Neural cell (in vitro differentiated cells): ENCODE data around the gene IRX6. TPM values are rescaled to one million over a fixed set of nuclear protein-coding genes. Genes with fewer than 3 reads are reported as not detected.

Experiments
- H2AFZ ChIP-seq: fragments of 200-600, 300-800 bp; sonication (generic), shearing (Covaris generic); 2 replicates; pipeline ENCODE4 v1.6.0; 2014; ENCODE audit warnings: low read depth, mild to moderate bottlenecking, antibody characterized with exemption, low read length, moderate library complexity
- H3F3A ChIP-seq: fragments of 200-600 bp; shearing (Covaris generic); 2 replicates; pipeline ENCODE4 v1.6.1; 2016; ENCODE audit warnings: mild to moderate bottlenecking, moderate library complexity, mixed read lengths, antibody characterized with exemption, low read length; ENCODE audit not compliant: insufficient read depth, poor library complexity, severe bottlenecking
- H3K27ac ChIP-seq: fragments of 200-600, 300-800 bp; sonication (generic), shearing (Covaris generic); 2 replicates; pipeline ENCODE4 v1.5.1; 2014; ENCODE audit warnings: mild to moderate bottlenecking, low read length, moderate library complexity
- H3K27me3 ChIP-seq: fragments of 300-800, 200-600 bp; sonication (generic), shearing (Covaris generic); 2 replicates; pipeline ENCODE4 v1.6.0; 2014; ENCODE audit warnings: mild to moderate bottlenecking, low read depth, low read length, moderate library complexity; ENCODE audit not compliant: insufficient read depth
- H3K36me3 ChIP-seq: fragments of 300-800, 200-600 bp; sonication (generic), shearing (Covaris generic); 2 replicates; pipeline ENCODE4 v1.5.1; 2014; ENCODE audit warnings: mild to moderate bottlenecking, antibody characterized with exemption, low read length, moderate library complexity; ENCODE audit not compliant: insufficient read depth
- H3K4me2 ChIP-seq: fragments of 300-800, 200-600 bp; sonication (generic), shearing (Covaris generic); 2 replicates; pipeline ENCODE4 v1.6.0; 2014; ENCODE audit warnings: mild to moderate bottlenecking, low read length
- H3K4me3 ChIP-seq: fragments of 300-800, 200-600 bp; sonication (generic), shearing (Covaris generic); 2 replicates; pipeline ENCODE4 v1.5.1; 2014; ENCODE audit warnings: mild to moderate bottlenecking, low read length, moderate library complexity
- H3K79me2 ChIP-seq: fragments of 200-600 bp; shearing (Covaris generic); replicated peaks from 2 replicates; pipeline ENCODE4 v1.6.0; 2014; ENCODE audit warnings: mild to moderate bottlenecking, low read length, moderate library complexity; ENCODE audit not compliant: insufficient read depth
- H3K9ac ChIP-seq: fragments of 300-800, 200-600 bp; sonication (generic), shearing (Covaris generic); 2 replicates; pipeline ENCODE4 v1.6.1; 2016; ENCODE audit warnings: mild to moderate bottlenecking, low read length, mixed read lengths
- H3K9me2 ChIP-seq: fragments of 200-600 bp; shearing (Covaris generic); 2 replicates; pipeline ENCODE4 v1.6.1; 2016; ENCODE audit warnings: mild to moderate bottlenecking, low read length, mixed read lengths; ENCODE audit not compliant: insufficient read depth
- H3K9me3 ChIP-seq: fragments of 200-600, 300-800 bp; sonication (generic), shearing (Covaris generic); 2 replicates; pipeline ENCODE4 v1.6.1; 2016; ENCODE audit warnings: mild to moderate bottlenecking, mixed run types, low read length, moderate library complexity, mixed read lengths
- H4K20me1 ChIP-seq: fragments of 200-600 bp; shearing (Covaris generic); 2 replicates; pipeline ENCODE4 v1.6.1; 2016; ENCODE audit warnings: mild to moderate bottlenecking, mixed run types; ENCODE audit not compliant: insufficient read depth
- CTCF ChIP-seq: fragments of 450-650 bp; IDR thresholded peaks from 2 replicates; pipeline ENCODE4 v1.5.1; 2014; ENCODE audit warnings: antibody characterized with exemption, mild to moderate bottlenecking, moderate library complexity; ENCODE audit not compliant: poor library complexity, severe bottlenecking
- EP300 ChIP-seq: fragments of 450-650 bp; conservative IDR thresholded peaks from 2 replicates; pipeline ENCODE4 v1.6.1; 2014; ENCODE audit warnings: antibody characterized with exemption, mild to moderate bottlenecking, moderate library complexity; ENCODE audit not compliant: poor library complexity, severe bottlenecking
- EZH2 ChIP-seq: fragments of 200-600, 300-800 bp; shearing (Covaris generic), sonication (generic); IDR thresholded peaks from 2 replicates; pipeline ENCODE4 v1.6.1; 2014; ENCODE audit warnings: antibody characterized with exemption, low read length, borderline replicate concordance, mild to moderate bottlenecking; ENCODE audit not compliant: insufficient read depth, poor library complexity, severe bottlenecking
- MXI1 ChIP-seq: fragments of 450-650 bp; conservative IDR thresholded peaks from 2 replicates; pipeline ENCODE4 v1.6.1; 2014; ENCODE audit warnings: antibody characterized with exemption, mild to moderate bottlenecking; ENCODE audit not compliant: poor library complexity, severe bottlenecking
- POLR2AphosphoS5 ChIP-seq: IDR thresholded peaks from 2 replicates; pipeline ENCODE4 v1.6.1; 2012
- RAD21 ChIP-seq: fragments of 450-650 bp; conservative IDR thresholded peaks from 2 replicates; pipeline ENCODE4 v1.6.1; 2014; ENCODE audit warnings: antibody characterized with exemption, mild to moderate bottlenecking, moderate library complexity
- REST ChIP-seq: IDR thresholded peaks from 2 replicates; pipeline ENCODE4 v1.6.1; 2012; ENCODE audit warnings: borderline replicate concordance
- SMC3 ChIP-seq: fragments of 450-650 bp; conservative IDR thresholded peaks from 2 replicates; pipeline ENCODE4 v1.6.1; 2014; ENCODE audit warnings: antibody characterized with exemption, mild to moderate bottlenecking, moderate library complexity; ENCODE audit not compliant: poor library complexity
- TAF1 ChIP-seq: IDR thresholded peaks from 2 replicates; pipeline ENCODE4 v1.6.1; 2012; ENCODE audit warnings: low read depth
- polyA plus RNA-seq: library from polyadenylated mRNA; depleted of rRNA; stranded (reverse); fragments of >200 nt; gene quantifications from 2 replicates; pipeline ENCODE4 v1.2.3, GENCODE V29; 2014

The IRX6 gene
- polyA plus RNA-seq, 1 donor from 2014 or later: not detected

GRCh38 chr16:55351936-55352335 is 27.9 kb downstream of the IRX6 start:
- Histone ChIP-seq H3F3A (no peaks in the 10 kb centered on the region), H3K79me2 (no peaks in the 10 kb centered on the region), H2AFZ (no peak overlapping the region), H4K20me1 (no peaks in the 10 kb centered on the region), H3K27me3 (no peaks in the 10 kb centered on the region), H3K4me3 (no peak overlapping the region), H3K9ac (no peak overlapping the region), H3K36me3 (no peaks in the 10 kb centered on the region), H3K9me2 (no peaks in the 10 kb centered on the region), H3K27ac (no peak overlapping the region), H3K9me3 (no peaks in the 10 kb centered on the region), H3K4me2 (no peak overlapping the region)
- no peak for TF ChIP-seq EZH2

- Histone ChIP-seq H3K9me2 (no peaks in the 10 kb centered on the region), H3K9ac (no peak overlapping the region), H4K20me1 (no peaks in the 10 kb centered on the region), H2AFZ (no peak overlapping the region), H3K4me2 (no peak overlapping the region), H3K4me3 (no peak overlapping the region), H3K9me3 (no peaks in the 10 kb centered on the region), H3K79me2 (no peaks in the 10 kb centered on the region), H3K27me3 (no peaks in the 10 kb centered on the region), H3K27ac (no peak overlapping the region), H3K36me3 (no peaks in the 10 kb centered on the region), H3F3A (no peaks in the 10 kb centered on the region)
- TF ChIP-seq RAD21 (no peak), EP300 (no peak), MXI1 (no peak), CTCF (no peak), TAF1 (no peak), EZH2 (no peak), SMC3 (no peak), POLR2AphosphoS5 (no peak), REST (no peak)
These were observed 33.2 kb downstream of the IRX6 start for GRCh38 chr16:55357241-55357640.

- Histone ChIP-seq H3K4me2 (no peak overlapping the region), H3K9ac (no peak overlapping the region), H3K9me3 (no peaks in the 10 kb centered on the region), H4K20me1 (no peaks in the 10 kb centered on the region), H3K9me2 (no peaks in the 10 kb centered on the region), H3K4me3 (no peak overlapping the region), H3F3A (no peaks in the 10 kb centered on the region), H3K36me3 (no peaks in the 10 kb centered on the region), H3K27ac (no peak overlapping the region), H3K27me3 (no peaks in the 10 kb centered on the region), H2AFZ (no peak overlapping the region), H3K79me2 (no peaks in the 10 kb centered on the region)
- no peak for TF ChIP-seq EZH2
- no peak for TF ChIP-seq REST
- TF ChIP-seq MXI1: no peak
- no peak for TF ChIP-seq SMC3
- TF ChIP-seq CTCF: no peak
- no peak for TF ChIP-seq RAD21
- TF ChIP-seq TAF1: no peak
- no peak for TF ChIP-seq POLR2AphosphoS5
- TF ChIP-seq EP300: no peak
These were observed 35.9 kb downstream of the IRX6 start for GRCh38 chr16:55359946-55360345.
